Measurements from ENCODE around the gene PDCD2. TPM values are rescaled to one million over a fixed set of nuclear protein-coding genes. Genes with fewer than 3 reads are reported as not detected.

PDCD2 gene
- total RNA-seq, 6 experiments from 2014 or later: 62.3 to 73.7 (median 69.0) TPM

DNA sequence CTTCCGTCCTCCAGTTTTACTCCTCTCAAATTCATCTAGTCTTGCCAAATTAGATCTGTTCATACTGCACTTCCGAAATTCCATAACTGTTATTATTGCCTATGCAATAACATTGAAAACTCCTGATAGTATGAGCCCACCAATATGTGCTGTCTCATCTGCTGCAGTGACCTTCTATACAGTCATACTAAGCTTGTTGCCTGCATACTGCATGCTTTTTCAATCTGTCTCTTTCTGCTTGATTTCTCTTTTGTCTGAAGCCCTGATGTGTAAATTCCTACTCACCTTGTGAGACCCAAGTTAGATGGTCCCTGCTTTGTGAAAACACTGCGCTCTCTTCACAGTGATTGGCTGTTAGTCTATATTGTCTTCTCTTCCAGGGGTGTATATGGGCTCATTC lies 29.1 kb downstream of the PDCD2 start:
- no peaks in the 10 kb centered on the region; the same call in 1 of the 2 replicates for H3K4me1 Mint-ChIP-seq (ENCODE audit: low read depth)
- no peaks in the 10 kb centered on the region; the same call in 1 of the 2 replicates for H3K27me3 Mint-ChIP-seq (ENCODE audit: insufficient read depth)
- no peak overlapping the region for H3K4me3 Mint-ChIP-seq
- no peak overlapping the region for H3K27ac Mint-ChIP-seq
- peaks cover 18% of the 10 kb centered on the region; the same call in 1 of the 2 replicates for H3K36me3 Mint-ChIP-seq (ENCODE audit: low read depth)
- no peaks in the 10 kb centered on the region for H3K9me3 Mint-ChIP-seq
- no peak for DNase-seq
- no peak for TF ChIP-seq CTCF (IDR thresholded peaks at IDR 0.05)

DNA sequence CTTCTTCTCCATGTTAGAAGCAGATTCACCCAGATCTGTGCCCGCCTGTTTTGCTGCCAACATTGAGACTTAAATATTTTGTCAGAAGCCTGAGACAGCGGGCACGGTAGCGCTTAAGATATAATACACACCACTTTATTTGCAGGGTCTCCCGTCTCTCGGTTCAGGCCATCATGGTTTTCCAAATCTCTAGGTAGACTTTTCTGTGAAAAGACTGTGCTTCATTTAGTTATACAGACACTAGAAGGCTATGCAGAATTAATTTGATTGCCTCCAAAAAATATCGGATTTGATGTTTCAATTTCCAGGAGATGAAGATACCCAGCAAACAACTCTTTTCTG lies 29.7 kb downstream of the PDCD2 start:
- peaks cover under 1% of the 10 kb centered on the region; the same call in 1 of the 2 replicates for H3K4me1 Mint-ChIP-seq (ENCODE audit: low read depth)

DNA sequence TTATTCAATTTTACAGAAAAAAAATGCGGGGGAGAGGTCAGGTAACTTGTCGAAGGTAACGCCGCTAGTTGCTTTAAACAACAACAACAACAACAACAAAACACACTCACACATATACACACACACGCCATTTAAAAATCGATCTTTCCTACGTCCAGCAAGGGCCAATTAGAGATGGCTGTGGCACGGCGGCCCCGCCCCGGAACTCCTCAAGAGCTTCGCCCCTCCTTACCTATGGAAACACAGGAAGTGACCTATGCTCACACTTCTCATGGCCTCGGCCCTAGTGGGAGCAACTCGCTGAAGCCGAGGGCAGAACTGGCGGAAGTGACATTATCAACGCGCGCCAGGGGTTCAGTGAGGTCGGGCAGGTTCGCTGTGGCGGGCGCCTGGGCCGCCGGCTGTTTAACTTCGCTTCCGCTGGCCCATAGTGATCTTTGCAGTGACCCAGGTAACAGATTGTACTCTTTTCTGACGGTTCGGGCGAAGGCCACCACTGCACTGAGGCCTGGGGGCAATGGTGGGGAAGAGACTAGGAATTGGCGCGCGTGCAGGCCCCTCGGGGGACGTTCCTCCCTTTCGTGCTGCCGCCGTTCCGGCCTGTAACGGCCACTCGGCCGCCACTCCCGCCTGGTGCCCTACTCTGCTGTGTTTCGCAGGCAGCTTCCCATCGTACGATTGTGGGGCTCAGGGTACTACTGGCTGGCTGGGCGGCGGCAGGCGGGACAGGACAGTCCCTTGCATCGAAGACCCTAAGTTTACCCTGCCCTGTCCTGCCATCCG lies 30.2 kb downstream of the PDCD2 start, which contains the start of gene TBP:
Gene TBP, plus strand, starts transcription at position 357 of the 783 bp plus-strand sequence. CDS start 2,661 bp downstream, outside the sequence.
- peak; percentile 99 for DNase-seq
- Mint-ChIP-seq H3K27me3 (ENCODE audit: insufficient read depth) (no peaks in the 10 kb centered on the region; the same call in 1 of the 2 replicates), H3K4me1 (ENCODE audit: low read depth) (peaks cover 6% of the 10 kb centered on the region; the same call in 1 of the 2 replicates), H3K36me3 (ENCODE audit: low read depth) (peaks cover 19% of the 10 kb centered on the region; the same call in 1 of the 2 replicates), H3K9me3 (no peaks in the 10 kb centered on the region), H3K27ac (no peak within 1 kb of the TSS), H3K4me3 (no peak within 1 kb of the TSS)
- no peak for TF ChIP-seq CTCF (IDR thresholded peaks at IDR 0.05)

More for the DNA sequence above, 29.7 kb downstream of the PDCD2 start:
- no peak overlapping the region for H3K27ac Mint-ChIP-seq
- no peak overlapping the region for H3K4me3 Mint-ChIP-seq
- peaks cover 18% of the 10 kb centered on the region; the same call in 1 of the 2 replicates for H3K36me3 Mint-ChIP-seq (ENCODE audit: low read depth)
- H3K9me3 Mint-ChIP-seq: no peaks in the 10 kb centered on the region
- no peak for DNase-seq
- no peaks in the 10 kb centered on the region; the same call in 1 of the 2 replicates for H3K27me3 Mint-ChIP-seq (ENCODE audit: insufficient read depth)
- no peak for TF ChIP-seq CTCF (IDR thresholded peaks at IDR 0.05)

DNA sequence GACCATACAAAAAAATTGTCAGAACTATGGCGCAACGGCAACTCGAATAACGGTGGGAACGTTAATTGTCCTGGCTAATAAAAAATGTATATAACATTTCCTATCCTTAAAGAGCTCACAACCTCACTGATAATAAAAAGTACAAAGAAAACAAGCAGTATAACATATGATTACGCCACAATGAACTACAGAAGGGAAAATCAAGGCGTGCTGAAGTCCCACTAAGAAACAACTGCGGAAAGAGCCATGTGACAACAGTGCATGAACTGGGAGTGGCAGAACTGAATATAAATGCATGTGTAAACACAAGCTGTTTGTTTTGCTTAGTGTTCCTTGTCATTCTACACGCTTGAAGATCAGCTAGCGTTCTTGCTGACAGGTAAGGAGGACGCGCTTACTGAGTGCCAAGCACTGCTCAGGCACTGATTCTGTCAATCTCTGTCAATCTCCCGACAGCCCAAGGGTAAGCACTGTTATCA lies 30.9 kb downstream of the PDCD2 start:
- peaks cover 21% of the 10 kb centered on the region for H3K36me3 Mint-ChIP-seq (ENCODE audit: low read depth)
- H3K27ac Mint-ChIP-seq: no peak overlapping the region
- H3K4me3 Mint-ChIP-seq: no peak overlapping the region
- peak; percentile 31 for DNase-seq
- H3K27me3 Mint-ChIP-seq (ENCODE audit: insufficient read depth): no peaks in the 10 kb centered on the region; the same call in 1 of the 2 replicates
- TF ChIP-seq CTCF (IDR thresholded peaks at IDR 0.05): no peak
- H3K4me1 Mint-ChIP-seq (ENCODE audit: low read depth): peaks cover 12% of the 10 kb centered on the region; the same call in 1 of the 2 replicates
- no peaks in the 10 kb centered on the region for H3K9me3 Mint-ChIP-seq

GRCh38 chr6:170552765-170553533 lies 31.5 kb downstream of the PDCD2 start, which contains the start of gene PSMB1:
Gene PSMB1 (minus strand): TSS chr6:170553307. CDS start chr6:170553242, 65 bp downstream.
- no peaks in the 10 kb centered on the region; the same call in 1 of the 2 replicates for H3K27me3 Mint-ChIP-seq (ENCODE audit: insufficient read depth)
- H3K36me3 Mint-ChIP-seq (ENCODE audit: low read depth): peaks cover 27% of the 10 kb centered on the region
- peaks cover 18% of the 10 kb centered on the region; the same call in 1 of the 2 replicates for H3K4me1 Mint-ChIP-seq (ENCODE audit: low read depth)
- peak; percentile 92 for DNase-seq
- no peak; the same call in 1 of the 2 replicates for TF ChIP-seq CTCF (IDR thresholded peaks at IDR 0.05)
- no peaks in the 10 kb centered on the region for H3K9me3 Mint-ChIP-seq
- H3K27ac Mint-ChIP-seq: no peak within 1 kb of the TSS
- H3K4me3 Mint-ChIP-seq: no peak within 1 kb of the TSS

Measured in HFFc6 (cell line).